H9 (cell line): Measurements from ENCODE around the gene FAM163B. TPM values are rescaled to one million over a fixed set of nuclear protein-coding genes. Genes with fewer than 3 reads are reported as not detected.

ENCODE experiments used
- DNase-seq: peaks from one replicate; pipeline ENCODE4 v3.0.0-alpha.2; 2017
- H2AFZ ChIP-seq: one replicate; pipeline ENCODE4 v1.6.1; 2013; ENCODE audit warnings: mild to moderate bottlenecking, low read length, control low read depth, moderate library complexity
- H2AK5ac ChIP-seq: 2 replicates; pipeline ENCODE4 v1.6.1; 2013; ENCODE audit warnings: low read length, control low read depth, mixed read lengths; ENCODE audit not compliant: insufficient read length
- H2BK120ac ChIP-seq: one replicate; pipeline ENCODE4 v1.6.1; 2013; ENCODE audit warnings: low read depth, mild to moderate bottlenecking, low read length, control low read depth, inconsistent platforms; ENCODE audit not compliant: poor library complexity, severe bottlenecking
- H2BK12ac ChIP-seq: 2 replicates; pipeline ENCODE4 v1.6.1; 2013; ENCODE audit warnings: low read length, control low read depth, mixed read lengths, low read depth; ENCODE audit not compliant: insufficient read length
- H2BK15ac ChIP-seq: 2 replicates; pipeline ENCODE4 v1.6.1; 2013; ENCODE audit warnings: low read depth, low read length, control low read depth
- H2BK20ac ChIP-seq: one replicate; pipeline ENCODE4 v1.6.1; 2013; ENCODE audit warnings: low read depth, mild to moderate bottlenecking, low read length, control low read depth, inconsistent platforms; ENCODE audit not compliant: poor library complexity, severe bottlenecking
- H2BK5ac ChIP-seq: 2 replicates; pipeline ENCODE4 v1.6.1; 2013; ENCODE audit warnings: low read length, control low read depth, mixed read lengths; ENCODE audit not compliant: insufficient read length
- H3K14ac ChIP-seq: 2 replicates; pipeline ENCODE4 v1.6.1; 2013; ENCODE audit warnings: low read length, control low read depth; ENCODE audit not compliant: insufficient read depth
- H3K18ac ChIP-seq: 2 replicates; pipeline ENCODE4 v1.6.1; 2013; ENCODE audit warnings: low read depth, mild to moderate bottlenecking, mixed read lengths, low read length, control low read depth; ENCODE audit not compliant: insufficient read length
- H3K23ac ChIP-seq: 2 replicates; pipeline ENCODE4 v1.6.1; 2013; ENCODE audit warnings: low read length, control low read depth, mixed read lengths, low read depth; ENCODE audit not compliant: insufficient read length
- H3K23me2 ChIP-seq: 2 replicates; pipeline ENCODE4 v1.6.1; 2013; ENCODE audit warnings: low read depth, mild to moderate bottlenecking, mixed read lengths, low read length, control low read depth; ENCODE audit not compliant: insufficient read length, poor library complexity, severe bottlenecking
- H3K27ac ChIP-seq: 2 replicates; pipeline ENCODE4 v1.5.1; 2013; ENCODE audit warnings: low read length, control low read depth, mixed read lengths, low read depth; ENCODE audit not compliant: insufficient read length
- H3K27me3 ChIP-seq: 2 replicates; pipeline ENCODE4 v1.6.1; 2013; ENCODE audit warnings: low read length, control low read depth, inconsistent platforms; ENCODE audit not compliant: insufficient read depth
- H3K4ac ChIP-seq: 2 replicates; pipeline ENCODE4 v1.6.1; 2013; ENCODE audit warnings: low read depth, mild to moderate bottlenecking, control low read depth, inconsistent platforms, low read length, moderate library complexity
- H3K4me1 ChIP-seq: 2 replicates; pipeline ENCODE4 v1.6.1; 2013; ENCODE audit warnings: low read length, control low read depth, inconsistent platforms; ENCODE audit not compliant: insufficient read depth
- H3K4me2 ChIP-seq: 2 replicates; pipeline ENCODE4 v1.6.1; 2013; ENCODE audit warnings: low read length, control low read depth, mixed read lengths; ENCODE audit not compliant: insufficient read length, insufficient read depth
- H3K56ac ChIP-seq: 2 replicates; pipeline ENCODE4 v1.6.1; 2013; ENCODE audit warnings: low read depth, mild to moderate bottlenecking, mixed read lengths, low read length, control low read depth; ENCODE audit not compliant: insufficient read length
- H3K79me1 ChIP-seq: 2 replicates; pipeline ENCODE4 v1.6.1; 2013; ENCODE audit warnings: low read depth, mild to moderate bottlenecking, moderate library complexity, low read length, control low read depth, inconsistent platforms; ENCODE audit not compliant: insufficient read depth, poor library complexity, severe bottlenecking
- H3K79me2 ChIP-seq: 2 replicates; pipeline ENCODE4 v1.6.1; 2013; ENCODE audit warnings: low read length, control low read depth, inconsistent platforms; ENCODE audit not compliant: insufficient read depth
- H3K9ac ChIP-seq: 2 replicates; pipeline ENCODE4 v1.6.1; 2013; ENCODE audit warnings: low read length, control low read depth, mixed read lengths; ENCODE audit not compliant: insufficient read length; ENCODE audit errors: extremely low read depth
- H3K9me3 ChIP-seq: one replicate; pipeline ENCODE4 v1.6.1; 2013; ENCODE audit warnings: low read depth, low read length, inconsistent platforms; ENCODE audit not compliant: control insufficient read depth
- H3T11ph ChIP-seq: one replicate; pipeline ENCODE4 v1.6.1; 2013; ENCODE audit warnings: mild to moderate bottlenecking, low read length, control low read depth, inconsistent platforms
- H4K20me1 ChIP-seq: one replicate; pipeline ENCODE4 v1.6.1; 2013; ENCODE audit not compliant: control insufficient read depth, insufficient read length, insufficient read depth
- H4K5ac ChIP-seq: 2 replicates; pipeline ENCODE4 v1.6.1; 2013; ENCODE audit warnings: low read depth, mild to moderate bottlenecking, mixed read lengths, low read length, control low read depth; ENCODE audit not compliant: insufficient read length
- H4K8ac ChIP-seq: replicated peaks from 2 replicates; pipeline ENCODE4 v1.6.1; 2013; ENCODE audit warnings: low read length, control low read depth, mixed read lengths, low read depth; ENCODE audit not compliant: insufficient read length
- H4K91ac ChIP-seq: 2 replicates; pipeline ENCODE4 v1.6.1; 2013; ENCODE audit warnings: low read depth, mild to moderate bottlenecking, moderate library complexity, mixed read lengths, low read length, control low read depth; ENCODE audit not compliant: insufficient read length
- H3K27ac Mint-ChIP-seq, 3 experiments: 2 replicates in 2 of 3; 3 replicates in 1 of 3; pipeline ENCODE4 v1.8.0; 2020 to 2021; ENCODE audit warnings: mixed read lengths in 3 of 3, mild to moderate bottlenecking in 1 of 3, moderate library complexity in 1 of 3
- H3K27me3 Mint-ChIP-seq: 2 replicates; pipeline ENCODE4 v1.8.0; 2021; ENCODE audit warnings: low read depth, mild to moderate bottlenecking, moderate library complexity, mixed read lengths
- H3K36me3 Mint-ChIP-seq, 3 experiments: 2 replicates in 2 of 3; 3 replicates in 1 of 3; pipeline ENCODE4 v1.8.0; 2020 to 2021; ENCODE audit warnings: low read depth in 3 of 3, mixed read lengths in 3 of 3; ENCODE audit not compliant: insufficient read depth in 1 of 3
- H3K4me1 Mint-ChIP-seq, 2 experiments: 2 replicates each; pipeline ENCODE4 v1.8.0; 2020; ENCODE audit warnings: mixed read lengths in 2 of 2
- H3K4me3 Mint-ChIP-seq, 2 experiments: 2 replicates in 1 of 2; 3 replicates in 1 of 2; pipeline ENCODE4 v1.8.0; 2020 to 2021; ENCODE audit warnings: mild to moderate bottlenecking in 2 of 2, mixed read lengths in 2 of 2, moderate library complexity in 1 of 2
- H3K9me3 Mint-ChIP-seq, 2 experiments: 2 replicates in 1 of 2; 3 replicates in 1 of 2; pipeline ENCODE4 v1.8.0; 2020; ENCODE audit warnings: mild to moderate bottlenecking in 2 of 2, mixed read lengths in 2 of 2, moderate library complexity in 1 of 2
- WGBS: extraction: QIAGEN DNeasy Blood & Tissue Kit; methylation state at CpG from one replicate; pipeline ENCODE4 v1.1.7; 2013; ENCODE audit warnings: missing lambda C conversion rate, low lambda C conversion rate, mixed read lengths; ENCODE audit not compliant: insufficient read length; ENCODE audit errors: extremely low coverage; 5-methylcytosine and 5-hydroxymethylcytosine counted together
- total RNA-seq: library from RNA; stranded (reverse); gene quantifications from 2 replicates; pipeline ENCODE4 v1.2.1, GENCODE V29; 2021
- TF ChIP-seq, protein P1 (sequence below): fragments of 200-600 bp; sonication (generic); conservative IDR thresholded peaks from 3 replicates; pipeline ENCODE4 v1.8.0; 2021; ENCODE audit warnings: antibody characterized with exemption, mild to moderate bottlenecking

FAM163B gene
- total RNA-seq, 1 experiment from 2014 or later: 0.39 TPM

DNA sequence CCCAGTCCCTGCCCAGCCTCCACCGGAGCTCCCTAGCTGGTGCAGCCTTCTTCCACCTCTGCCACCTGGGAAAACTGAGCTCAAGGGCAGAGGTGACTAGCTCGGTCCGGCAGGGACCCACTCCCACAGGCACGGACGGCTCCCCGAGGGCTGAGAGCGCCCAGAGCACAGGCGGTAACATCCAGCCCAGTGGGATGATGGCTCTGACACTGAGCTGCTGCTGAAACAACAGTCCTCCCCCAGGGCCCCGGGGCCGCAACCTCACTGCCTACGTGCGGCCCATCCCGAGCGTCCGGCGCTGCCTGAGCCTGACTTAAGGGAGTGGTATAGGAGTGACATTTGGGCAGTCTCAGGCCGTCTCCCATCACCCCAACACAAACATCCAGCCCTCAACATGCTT, 3.7 kb downstream of the FAM163B start:
- H4K91ac ChIP-seq: no peak overlapping the region
- peaks cover 8% of the 10 kb centered on the region; the same call in 1 of the 2 replicates for H3K27me3 ChIP-seq
- no peaks in the 10 kb centered on the region for H4K20me1 ChIP-seq
- no peak for DNase-seq
- no peak overlapping the region for H2BK120ac ChIP-seq
- H3K4me2 ChIP-seq: no peak overlapping the region
- H3K23ac ChIP-seq: no peak overlapping the region
- H2AFZ ChIP-seq: no peak overlapping the region
- H3K79me1 ChIP-seq: no peaks in the 10 kb centered on the region
- peaks cover 3% of the 10 kb centered on the region for H3K23me2 ChIP-seq
- Mint-ChIP-seq H3K4me1 (peaks cover 5 to 33% of the 10 kb centered on the region in 2 experiments; a peak in 3 of 4 replicates), H3K4me3 (no peak overlapping the region), H3K27ac (no peak overlapping the region), H3K36me3 (no peaks in the 10 kb centered on the region), H3K9me3 (no peaks in the 10 kb centered on the region), H3K27me3 (peaks cover 43% of the 10 kb centered on the region)
- H3K14ac ChIP-seq: no peak overlapping the region
- H2AK5ac ChIP-seq: no peak overlapping the region
- no peaks in the 10 kb centered on the region for H3K79me2 ChIP-seq
- no peak overlapping the region for H2BK15ac ChIP-seq
- H3T11ph ChIP-seq: no peak overlapping the region
- no peaks in the 10 kb centered on the region for H3K9me3 ChIP-seq
- TF ChIP-seq, protein P1, sequence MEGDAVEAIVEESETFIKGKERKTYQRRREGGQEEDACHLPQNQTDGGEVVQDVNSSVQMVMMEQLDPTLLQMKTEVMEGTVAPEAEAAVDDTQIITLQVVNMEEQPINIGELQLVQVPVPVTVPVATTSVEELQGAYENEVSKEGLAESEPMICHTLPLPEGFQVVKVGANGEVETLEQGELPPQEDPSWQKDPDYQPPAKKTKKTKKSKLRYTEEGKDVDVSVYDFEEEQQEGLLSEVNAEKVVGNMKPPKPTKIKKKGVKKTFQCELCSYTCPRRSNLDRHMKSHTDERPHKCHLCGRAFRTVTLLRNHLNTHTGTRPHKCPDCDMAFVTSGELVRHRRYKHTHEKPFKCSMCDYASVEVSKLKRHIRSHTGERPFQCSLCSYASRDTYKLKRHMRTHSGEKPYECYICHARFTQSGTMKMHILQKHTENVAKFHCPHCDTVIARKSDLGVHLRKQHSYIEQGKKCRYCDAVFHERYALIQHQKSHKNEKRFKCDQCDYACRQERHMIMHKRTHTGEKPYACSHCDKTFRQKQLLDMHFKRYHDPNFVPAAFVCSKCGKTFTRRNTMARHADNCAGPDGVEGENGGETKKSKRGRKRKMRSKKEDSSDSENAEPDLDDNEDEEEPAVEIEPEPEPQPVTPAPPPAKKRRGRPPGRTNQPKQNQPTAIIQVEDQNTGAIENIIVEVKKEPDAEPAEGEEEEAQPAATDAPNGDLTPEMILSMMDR: no peak
- H3K56ac ChIP-seq: no peak overlapping the region
- no peak overlapping the region for H3K27ac ChIP-seq
- H3K18ac ChIP-seq: no peak overlapping the region
- no peaks in the 10 kb centered on the region for H3K4me1 ChIP-seq
- no peak overlapping the region for H3K4ac ChIP-seq
- no CpG with 5 or more reads among the region's 17 CpGs for WGBS
- H2BK12ac ChIP-seq: no peak overlapping the region
- no peak overlapping the region for H4K5ac ChIP-seq
- H3K9ac ChIP-seq: no peak overlapping the region
- H4K8ac ChIP-seq: no peak overlapping the region
- H2BK20ac ChIP-seq: no peak overlapping the region
- H2BK5ac ChIP-seq: no peak overlapping the region
